IMR-90 (cell line): Measurements from ENCODE around the gene ATP1A1. TPM values are rescaled to one million over a fixed set of nuclear protein-coding genes. Genes with fewer than 3 reads are reported as not detected.
A peak's percentile ranks its signal among the peaks of the same experiment; 100 is the strongest.

Source experiments
- ATAC-seq: fragments of 200-7000 bp; cut with Tn5 transposase; 2 replicates; pipeline ENCODE4 v1.9.1; 2020; ENCODE audit warnings: low read depth, mild to moderate bottlenecking, moderate library complexity
- BruUV-seq: library from RNA; stranded (reverse); fragments of 400-500 nt; replicated peaks from 2 replicates; lab custom pipeline; 2021; lab: Mats Ljungman, UMichigan
- CTCF ChIA-PET: fragments of 300-600 bp; formaldehyde crosslinking; extraction: SDS; loops from one replicate; lab custom pipeline; 2021; ENCODE audit warnings: antibody characterized with exemption; lab: Yijun Ruan, JAX
- POLR2A ChIA-PET: fragments of 300-600 bp; sonication (Branson Sonifier 250); formaldehyde crosslinking; loops from one replicate; lab custom pipeline; 2022; ENCODE audit warnings: antibody characterized with exemption; ENCODE audit not compliant: unreplicated experiment; lab: Charles Lee
- DNase-seq: peaks from one replicate; pipeline ENCODE4 v3.0.0; 2013
- H2AFZ ChIP-seq: replicated peaks from 2 replicates; pipeline ENCODE3; 2013; ENCODE audit warnings: low read length, mild to moderate bottlenecking; ENCODE audit not compliant: poor library complexity
- H2AK5ac ChIP-seq: 2 replicates; pipeline ENCODE4 v1.6.1; 2013; ENCODE audit warnings: low read depth, low read length, inconsistent platforms
- H2AK9ac ChIP-seq: replicated peaks from 2 replicates; pipeline ENCODE3; 2013; ENCODE audit warnings: mild to moderate bottlenecking, low read depth, low read length, moderate library complexity; ENCODE audit not compliant: poor library complexity
- H2BK120ac ChIP-seq: 2 replicates; pipeline ENCODE4 v1.6.1; 2013; ENCODE audit warnings: low read depth, low read length, inconsistent platforms
- H2BK15ac ChIP-seq: 3 replicates; pipeline ENCODE4 v1.6.1; 2013; ENCODE audit warnings: low read depth, low read length, inconsistent platforms
- H2BK20ac ChIP-seq: 2 replicates; pipeline ENCODE4 v1.6.1; 2013; ENCODE audit warnings: low read depth, mild to moderate bottlenecking, inconsistent platforms, low read length, moderate library complexity
- H2BK5ac ChIP-seq: 2 replicates; pipeline ENCODE4 v1.6.1; 2013; ENCODE audit warnings: mild to moderate bottlenecking, low read depth, low read length, inconsistent platforms; ENCODE audit not compliant: poor library complexity, severe bottlenecking
- H3K14ac ChIP-seq: replicated peaks from 2 replicates; pipeline ENCODE4 v1.6.1; 2013; ENCODE audit warnings: low read depth, low read length, inconsistent platforms
- H3K18ac ChIP-seq: 2 replicates; pipeline ENCODE4 v1.6.1; 2013; ENCODE audit warnings: low read depth, low read length, control low read depth
- H3K23ac ChIP-seq: 2 replicates; pipeline ENCODE4 v1.6.1; 2013; ENCODE audit warnings: low read depth, low read length, inconsistent platforms
- H3K27ac ChIP-seq: 2 replicates; pipeline ENCODE4 v1.5.1; 2013; ENCODE audit warnings: mild to moderate bottlenecking, control low read depth, low read length; ENCODE audit not compliant: insufficient read depth
- H3K27me3 ChIP-seq: 2 replicates; pipeline ENCODE4 v1.6.1; 2013; ENCODE audit warnings: low read length; ENCODE audit not compliant: control insufficient read depth, insufficient read depth
- H3K36me3 ChIP-seq: 2 replicates; pipeline ENCODE4 v1.6.1; 2013; ENCODE audit warnings: low read length, mixed read lengths; ENCODE audit not compliant: control insufficient read depth, insufficient read depth
- H3K4ac ChIP-seq: 2 replicates; pipeline ENCODE4 v1.6.1; 2013; ENCODE audit warnings: low read depth, low read length, inconsistent platforms
- H3K4me1 ChIP-seq: 2 replicates; pipeline ENCODE4 v1.6.1; 2013; ENCODE audit warnings: low read length, mixed read lengths; ENCODE audit not compliant: control insufficient read depth, insufficient read depth
- H3K4me2 ChIP-seq: 2 replicates; pipeline ENCODE4 v1.6.1; 2013; ENCODE audit warnings: low read depth, mild to moderate bottlenecking, control low read depth, low read length, moderate library complexity
- H3K4me3 ChIP-seq: 2 replicates; pipeline ENCODE4 v1.5.1; 2013; ENCODE audit warnings: low read depth, mild to moderate bottlenecking, control low read depth, low read length, moderate library complexity; ENCODE audit not compliant: insufficient read depth
- H3K56ac ChIP-seq: 2 replicates; pipeline ENCODE4 v1.6.1; 2013; ENCODE audit warnings: low read length, inconsistent platforms; ENCODE audit not compliant: insufficient read depth; ENCODE audit errors: extremely low read depth
- H3K79me1 ChIP-seq, 2 experiments: 2 replicates each; pipeline ENCODE4 v1.6.1; 2013; ENCODE audit warnings: low read length in 2 of 2, inconsistent platforms in 1 of 2, low read depth in 1 of 2
- H3K9ac ChIP-seq: 2 replicates; pipeline ENCODE4 v1.6.1; 2013; ENCODE audit warnings: low read depth, low read length, control low read depth
- H3K9me1 ChIP-seq: 2 replicates; pipeline ENCODE4 v1.6.1; 2013; ENCODE audit warnings: low read length, inconsistent platforms; ENCODE audit not compliant: insufficient read depth
- H3K9me3 ChIP-seq: 2 replicates; pipeline ENCODE4 v1.6.1; 2013; ENCODE audit warnings: low read length; ENCODE audit not compliant: control insufficient read depth, insufficient read depth
- H4K20me1 ChIP-seq: 2 replicates; pipeline ENCODE4 v1.6.1; 2013; ENCODE audit warnings: low read length, inconsistent platforms; ENCODE audit not compliant: insufficient read depth
- H4K5ac ChIP-seq: 2 replicates; pipeline ENCODE4 v1.6.1; 2013; ENCODE audit warnings: mild to moderate bottlenecking, low read depth, low read length, control low read depth
- H4K8ac ChIP-seq, 2 experiments: 2 replicates each; pipeline ENCODE4 v1.6.1; 2013; ENCODE audit warnings: low read depth in 2 of 2, low read length in 2 of 2, control low read depth in 1 of 2, inconsistent platforms in 1 of 2
- H4K91ac ChIP-seq: 2 replicates; pipeline ENCODE4 v1.6.1; 2013; ENCODE audit warnings: low read depth, low read length, inconsistent platforms; ENCODE audit not compliant: insufficient read depth
- BHLHE40 ChIP-seq: fragments of 150-350 bp; IDR thresholded peaks from 2 replicates; pipeline ENCODE4 v1.6.1; 2016; ENCODE audit warnings: mild to moderate bottlenecking, low read depth, low read length
- FOS ChIP-seq: fragments of 150-350 bp; IDR thresholded peaks from 2 replicates; pipeline ENCODE4 v1.6.1; 2016; ENCODE audit warnings: low read depth, low read length
- NFE2L2 ChIP-seq: fragments of 150-350 bp; IDR thresholded peaks from 2 replicates; pipeline ENCODE4 v1.6.1; 2016; ENCODE audit warnings: low read depth, mild to moderate bottlenecking, low read length
- POLR2A ChIP-seq: IDR thresholded peaks from 2 replicates; pipeline ENCODE4 v1.6.1; 2012; ENCODE audit warnings: mild to moderate bottlenecking, low read depth, low read length
- RFX5 ChIP-seq: IDR thresholded peaks from 2 replicates; pipeline ENCODE4 v1.8.0; 2012; ENCODE audit warnings: low read depth, mild to moderate bottlenecking, low read length, moderate library complexity
- WGBS, 2 experiments: methylation state at CpG; one replicate each; pipeline versions ENCODE4 v1.1.5 to v1.1.7; 2013; ENCODE audit warnings: missing lambda C conversion rate in 2 of 2; ENCODE audit not compliant: insufficient read length in 1 of 2; ENCODE audit errors: extremely low coverage in 2 of 2; 5-methylcytosine and 5-hydroxymethylcytosine counted together
- dilution Hi-C: fragments of 300-500 bp; cut with HindIII; formaldehyde crosslinking; loops from one replicate; pipeline ENCODE4 v1.14.3; 2018; ENCODE audit warnings: low sequenced_read_pairs; ENCODE audit not compliant: unreplicated experiment
- in situ Hi-C: fragments of 300-500 bp; cut with MboI; formaldehyde crosslinking; loops from 3 replicates; pipeline ENCODE4 v1.14.3; 2019; ENCODE audit warnings: low sequenced_read_pairs, inconsistent platforms, mixed read lengths
- intact Hi-C: fragments of 100-400 bp; cut with micrococcal nuclease; formaldehyde crosslinking; loops from 2 replicates; pipeline ENCODE4 v1.10.0; 2022
- polyA plus RNA-seq, 3 experiments: library from polyadenylated mRNA; depleted of rRNA; stranded (reverse); fragments of >200 nt; gene quantifications; 2 replicates each; pipeline ENCODE4 v1.2.3, GENCODE V29; 2012; ENCODE audit warnings: low replicate concordance in 1 of 3
- total RNA-seq: library from RNA; depleted of rRNA; stranded (reverse); fragments of >200 nt; gene quantifications from 2 replicates; pipeline ENCODE4 v1.2.3, GENCODE V29; 2012
- TF ChIP-seq, protein P1 (sequence below): fragments of 150-350 bp; IDR thresholded peaks from 2 replicates; pipeline ENCODE4 v1.6.1; 2016; ENCODE audit warnings: low read depth, mild to moderate bottlenecking, low read length, moderate library complexity, borderline replicate concordance

The ATP1A1 gene
- total and polyA plus RNA-seq, 2 of the 4 experiments (the other 2 are of a cell fraction): 116 to 125 TPM

DNA sequence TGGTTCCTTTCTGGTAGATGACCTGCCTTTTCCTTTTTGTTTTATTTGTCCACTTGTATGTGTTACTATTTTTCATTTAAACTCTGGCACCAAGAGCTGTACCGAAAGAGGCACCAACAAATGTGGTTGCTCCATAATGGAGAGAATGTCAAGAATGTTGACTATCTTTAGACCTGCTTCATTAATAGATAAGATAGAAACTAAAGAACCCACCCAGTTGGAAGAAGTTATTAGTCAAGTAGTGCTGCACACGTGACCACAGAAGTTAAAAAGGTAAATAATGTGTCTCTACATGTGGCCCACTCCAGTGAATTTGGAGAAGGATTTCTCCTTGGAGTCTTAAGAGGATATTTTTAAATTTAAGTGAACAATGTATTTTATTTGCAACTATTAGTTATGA, 9.3 kb downstream of the ATP1A1 start:
- DNase-seq (peak; percentile 11), ATAC-seq (no peak)
- Histone ChIP-seq H2BK5ac (no peak overlapping the region), H3K27ac (no peak overlapping the region), H4K5ac (no peak overlapping the region), H3K9me1 (peaks cover 9% of the 10 kb centered on the region; the same call in 1 of the 2 replicates), H2BK20ac (no peak overlapping the region), H3K14ac (no peak overlapping the region), H3K79me1 (peaks cover 30 to 46% of the 10 kb centered on the region in 2 experiments), H3K27me3 (no peaks in the 10 kb centered on the region), H3K4me1 (peaks cover 11% of the 10 kb centered on the region), H3K36me3 (peaks cover 9% of the 10 kb centered on the region), H3K4me3 (no peak overlapping the region), H3K4me2 (no peak overlapping the region), H4K20me1 (peaks cover 35% of the 10 kb centered on the region), H2BK120ac (no peak overlapping the region), H3K9ac (no peak overlapping the region), H2AFZ (no peak overlapping the region), H2AK9ac (no peak overlapping the region), H2BK15ac (no peak overlapping the region), H4K8ac (no peak overlapping the region), H3K23ac (no peak overlapping the region), H3K4ac (no peak overlapping the region), H2AK5ac (no peak overlapping the region), H3K18ac (no peak overlapping the region), H4K91ac (no peak overlapping the region), H3K56ac (no peak overlapping the region), H3K9me3 (no peaks in the 10 kb centered on the region)
- BruUV-seq: no TSS peak
- ChIA-PET POLR2A (no interaction called here), CTCF (interaction anchor here (1.0 to 1.5 kb wide), 2 partner anchors 11 to 103 kb away, joined by 3 read pairs; no protein-coding TSS in a partner anchor)
- in situ Hi-C loops: no loop called here
- no peak for TF ChIP-seq RFX5
- TF ChIP-seq BHLHE40: no peak
- TF ChIP-seq, protein P1, sequence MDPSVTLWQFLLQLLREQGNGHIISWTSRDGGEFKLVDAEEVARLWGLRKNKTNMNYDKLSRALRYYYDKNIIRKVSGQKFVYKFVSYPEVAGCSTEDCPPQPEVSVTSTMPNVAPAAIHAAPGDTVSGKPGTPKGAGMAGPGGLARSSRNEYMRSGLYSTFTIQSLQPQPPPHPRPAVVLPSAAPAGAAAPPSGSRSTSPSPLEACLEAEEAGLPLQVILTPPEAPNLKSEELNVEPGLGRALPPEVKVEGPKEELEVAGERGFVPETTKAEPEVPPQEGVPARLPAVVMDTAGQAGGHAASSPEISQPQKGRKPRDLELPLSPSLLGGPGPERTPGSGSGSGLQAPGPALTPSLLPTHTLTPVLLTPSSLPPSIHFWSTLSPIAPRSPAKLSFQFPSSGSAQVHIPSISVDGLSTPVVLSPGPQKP: no peak
- no peak for TF ChIP-seq POLR2A
- TF ChIP-seq FOS: no peak
- TF ChIP-seq NFE2L2: no peak
- WGBS, 2 experiments: no CpG with 5 or more reads among the region's 2 CpGs
- intact Hi-C loops: no loop called here
- dilution Hi-C loops: no loop called here
